Measurements from ENCODE around the gene PHLDB1.

The PHLDB1 gene

DNA sequence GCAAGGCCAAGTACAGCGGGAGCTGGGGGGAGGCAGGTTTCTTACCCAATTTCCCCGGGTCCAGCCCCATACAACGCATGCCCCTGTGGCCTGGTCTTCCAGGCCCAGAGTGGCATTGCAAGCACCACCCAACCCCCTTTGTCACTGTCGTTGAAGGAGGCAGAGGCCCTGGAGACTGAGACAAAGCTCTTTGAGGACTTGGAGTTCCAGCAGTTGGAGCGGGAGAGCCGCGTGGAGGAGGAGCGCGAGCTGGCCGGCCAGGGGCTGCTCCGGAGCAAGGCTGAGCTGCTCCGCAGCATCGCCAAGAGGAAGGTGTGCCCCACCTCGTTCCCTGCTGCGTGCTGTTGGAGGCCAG lies 27.8 kb downstream of the PHLDB1 start:
- Histone ChIP-seq H3K27me3 (ENCODE audit: insufficient read depth, poor library complexity, severe bottlenecking) (peaks cover 27% of the 10 kb centered on the region), H3K4me3 (replicated peaks; ENCODE audit: insufficient read depth, low read length) (no peak overlapping the region), H3K27ac (replicated peaks) (no peak overlapping the region)
- DNase-seq (ENCODE audit: low read depth in 1 of 2, low spot score in 1 of 2): no peak
- TF ChIP-seq GABPA (IDR thresholded peaks at IDR 0.05; ENCODE audit: low read depth) (no peak), POLR2AphosphoS5 (IDR thresholded peaks at IDR 0.05; ENCODE audit: low read depth) (no peak), SPI1 (IDR thresholded peaks at IDR 0.05; ENCODE audit: borderline replicate concordance, low read depth) (no peak)
- TF ChIP-seq, protein P1, sequence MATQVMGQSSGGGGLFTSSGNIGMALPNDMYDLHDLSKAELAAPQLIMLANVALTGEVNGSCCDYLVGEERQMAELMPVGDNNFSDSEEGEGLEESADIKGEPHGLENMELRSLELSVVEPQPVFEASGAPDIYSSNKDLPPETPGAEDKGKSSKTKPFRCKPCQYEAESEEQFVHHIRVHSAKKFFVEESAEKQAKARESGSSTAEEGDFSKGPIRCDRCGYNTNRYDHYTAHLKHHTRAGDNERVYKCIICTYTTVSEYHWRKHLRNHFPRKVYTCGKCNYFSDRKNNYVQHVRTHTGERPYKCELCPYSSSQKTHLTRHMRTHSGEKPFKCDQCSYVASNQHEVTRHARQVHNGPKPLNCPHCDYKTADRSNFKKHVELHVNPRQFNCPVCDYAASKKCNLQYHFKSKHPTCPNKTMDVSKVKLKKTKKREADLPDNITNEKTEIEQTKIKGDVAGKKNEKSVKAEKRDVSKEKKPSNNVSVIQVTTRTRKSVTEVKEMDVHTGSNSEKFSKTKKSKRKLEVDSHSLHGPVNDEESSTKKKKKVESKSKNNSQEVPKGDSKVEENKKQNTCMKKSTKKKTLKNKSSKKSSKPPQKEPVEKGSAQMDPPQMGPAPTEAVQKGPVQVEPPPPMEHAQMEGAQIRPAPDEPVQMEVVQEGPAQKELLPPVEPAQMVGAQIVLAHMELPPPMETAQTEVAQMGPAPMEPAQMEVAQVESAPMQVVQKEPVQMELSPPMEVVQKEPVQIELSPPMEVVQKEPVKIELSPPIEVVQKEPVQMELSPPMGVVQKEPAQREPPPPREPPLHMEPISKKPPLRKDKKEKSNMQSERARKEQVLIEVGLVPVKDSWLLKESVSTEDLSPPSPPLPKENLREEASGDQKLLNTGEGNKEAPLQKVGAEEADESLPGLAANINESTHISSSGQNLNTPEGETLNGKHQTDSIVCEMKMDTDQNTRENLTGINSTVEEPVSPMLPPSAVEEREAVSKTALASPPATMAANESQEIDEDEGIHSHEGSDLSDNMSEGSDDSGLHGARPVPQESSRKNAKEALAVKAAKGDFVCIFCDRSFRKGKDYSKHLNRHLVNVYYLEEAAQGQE (IDR thresholded peaks at IDR 0.05; ENCODE audit: insufficient replicate concordance, low read depth): no peak

DNA sequence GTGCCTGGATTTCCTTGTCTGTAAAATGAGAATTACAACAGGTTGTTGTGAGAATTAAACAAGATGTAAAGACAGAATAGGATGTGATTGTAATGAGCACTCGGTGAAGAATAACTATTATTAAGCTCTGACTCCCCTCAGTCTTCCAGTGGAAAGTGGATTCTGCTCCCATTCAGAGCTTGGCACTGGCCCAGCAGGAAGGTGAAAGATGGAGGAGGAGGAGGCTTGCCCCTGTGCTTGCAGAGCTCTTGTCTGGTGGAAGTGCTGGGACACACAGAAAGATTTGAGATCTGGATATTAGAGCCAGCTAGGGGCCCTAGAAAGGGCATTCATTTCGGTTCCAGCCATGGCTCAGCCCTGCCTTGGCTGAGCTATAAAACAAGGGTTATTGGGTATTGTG lies 28.2 kb downstream of the PHLDB1 start:
- no peak for DNase-seq (ENCODE audit: low read depth in 1 of 2, low spot score in 1 of 2)
- peaks cover 27% of the 10 kb centered on the region for H3K27me3 ChIP-seq (ENCODE audit: insufficient read depth, poor library complexity, severe bottlenecking)
- H3K27ac ChIP-seq (replicated peaks): no peak overlapping the region
- TF ChIP-seq POLR2AphosphoS5 (IDR thresholded peaks at IDR 0.05; ENCODE audit: low read depth) (no peak), SPI1 (IDR thresholded peaks at IDR 0.05; ENCODE audit: borderline replicate concordance, low read depth) (no peak), GABPA (IDR thresholded peaks at IDR 0.05; ENCODE audit: low read depth) (no peak)
- TF ChIP-seq, protein P2, sequence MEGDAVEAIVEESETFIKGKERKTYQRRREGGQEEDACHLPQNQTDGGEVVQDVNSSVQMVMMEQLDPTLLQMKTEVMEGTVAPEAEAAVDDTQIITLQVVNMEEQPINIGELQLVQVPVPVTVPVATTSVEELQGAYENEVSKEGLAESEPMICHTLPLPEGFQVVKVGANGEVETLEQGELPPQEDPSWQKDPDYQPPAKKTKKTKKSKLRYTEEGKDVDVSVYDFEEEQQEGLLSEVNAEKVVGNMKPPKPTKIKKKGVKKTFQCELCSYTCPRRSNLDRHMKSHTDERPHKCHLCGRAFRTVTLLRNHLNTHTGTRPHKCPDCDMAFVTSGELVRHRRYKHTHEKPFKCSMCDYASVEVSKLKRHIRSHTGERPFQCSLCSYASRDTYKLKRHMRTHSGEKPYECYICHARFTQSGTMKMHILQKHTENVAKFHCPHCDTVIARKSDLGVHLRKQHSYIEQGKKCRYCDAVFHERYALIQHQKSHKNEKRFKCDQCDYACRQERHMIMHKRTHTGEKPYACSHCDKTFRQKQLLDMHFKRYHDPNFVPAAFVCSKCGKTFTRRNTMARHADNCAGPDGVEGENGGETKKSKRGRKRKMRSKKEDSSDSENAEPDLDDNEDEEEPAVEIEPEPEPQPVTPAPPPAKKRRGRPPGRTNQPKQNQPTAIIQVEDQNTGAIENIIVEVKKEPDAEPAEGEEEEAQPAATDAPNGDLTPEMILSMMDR (IDR thresholded peaks at IDR 0.05; ENCODE audit: insufficient read depth, low read length): no peak
- TF ChIP-seq, protein P1 (IDR thresholded peaks at IDR 0.05; ENCODE audit: insufficient replicate concordance, low read depth): no peak
- no peak overlapping the region for H3K4me3 ChIP-seq (replicated peaks; ENCODE audit: insufficient read depth, low read length)

DNA sequence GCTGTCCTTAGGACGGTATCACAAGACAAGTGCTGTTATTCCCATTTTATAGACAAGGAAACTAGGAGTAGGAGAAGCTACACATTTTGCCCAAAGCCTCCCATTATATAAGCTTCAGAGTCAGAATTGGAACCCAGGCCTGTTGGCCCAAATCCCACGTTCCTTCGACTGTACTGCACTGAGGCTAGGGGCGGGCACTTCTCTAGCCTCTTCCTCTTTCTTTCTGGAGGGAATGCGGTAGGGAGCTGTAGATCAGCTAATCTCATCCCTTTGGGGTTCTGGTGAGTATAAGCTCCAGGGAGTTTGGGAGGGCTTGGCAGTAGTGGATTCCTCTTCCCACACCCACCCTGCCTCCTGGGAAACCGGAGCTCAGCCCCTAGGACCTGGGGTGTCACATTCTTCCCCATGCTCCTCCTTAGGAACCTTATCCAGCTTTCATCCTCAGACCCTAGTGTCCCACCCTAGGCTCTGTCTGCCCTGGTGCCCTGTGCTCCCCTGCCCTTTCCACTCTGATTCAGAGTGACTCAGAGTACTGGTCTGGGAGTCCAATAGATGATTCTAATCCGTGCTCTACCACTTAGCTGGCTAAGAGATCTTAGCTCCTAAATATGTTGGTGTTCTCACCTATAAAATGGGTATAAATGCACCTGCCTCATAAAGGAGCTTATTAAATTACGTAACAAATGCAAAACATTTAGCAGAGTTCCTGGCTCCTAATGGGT lies 29.3 kb downstream of the PHLDB1 start:
- H3K4me3 ChIP-seq (replicated peaks; ENCODE audit: insufficient read depth, low read length): no peak overlapping the region
- TF ChIP-seq SPI1 (IDR thresholded peaks at IDR 0.05; ENCODE audit: borderline replicate concordance, low read depth): peak; percentile 73
- TF ChIP-seq, protein P2 (IDR thresholded peaks at IDR 0.05; ENCODE audit: insufficient read depth, low read length): no peak
- H3K27ac ChIP-seq (replicated peaks): no peak overlapping the region
- no peak for DNase-seq (ENCODE audit: low read depth in 1 of 2, low spot score in 1 of 2)
- peaks cover 27% of the 10 kb centered on the region for H3K27me3 ChIP-seq (ENCODE audit: insufficient read depth, poor library complexity, severe bottlenecking)

DNA sequence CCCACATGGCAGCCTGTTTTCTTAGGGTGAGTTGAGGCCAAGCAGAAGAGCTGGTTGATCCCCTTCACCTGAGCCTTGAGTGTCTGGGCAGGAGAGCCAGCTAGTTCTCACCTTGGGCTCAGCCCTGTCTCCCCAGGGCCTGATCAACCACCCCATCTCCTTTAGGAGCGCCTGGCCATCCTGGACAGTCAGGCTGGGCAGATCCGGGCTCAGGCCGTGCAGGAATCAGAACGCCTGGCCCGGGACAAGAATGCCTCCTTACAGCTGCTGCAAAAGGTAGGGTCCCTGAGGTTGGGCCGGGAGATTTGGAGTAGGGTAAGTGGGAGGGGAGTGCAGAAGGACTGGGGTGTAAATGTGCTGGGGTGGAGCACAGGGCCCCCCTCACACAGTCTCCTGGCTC lies 31.3 kb downstream of the PHLDB1 start:
- DNase-seq (ENCODE audit: low read depth in 1 of 2, low spot score in 1 of 2): no peak
- H3K27me3 ChIP-seq (ENCODE audit: insufficient read depth, poor library complexity, severe bottlenecking): peaks cover 22% of the 10 kb centered on the region
- no peak overlapping the region for H3K4me3 ChIP-seq (replicated peaks; ENCODE audit: insufficient read depth, low read length)
- TF ChIP-seq, protein P1 (IDR thresholded peaks at IDR 0.05; ENCODE audit: insufficient replicate concordance, low read depth): no peak
- no peak for TF ChIP-seq SPI1 (IDR thresholded peaks at IDR 0.05; ENCODE audit: borderline replicate concordance, low read depth)
- no peak for TF ChIP-seq POLR2AphosphoS5 (IDR thresholded peaks at IDR 0.05; ENCODE audit: low read depth)
- TF ChIP-seq, protein P2 (IDR thresholded peaks at IDR 0.05; ENCODE audit: insufficient read depth, low read length): no peak
- no peak for TF ChIP-seq GABPA (IDR thresholded peaks at IDR 0.05; ENCODE audit: low read depth)
- H3K27ac ChIP-seq (replicated peaks): no peak overlapping the region

All from HL-60 (cell line).